Measurements from ENCODE around the gene ATF3.

- no peak for TF ChIP-seq CTCF (conservative IDR thresholded peaks at IDR 0.05; ENCODE audit: low read length)
- TF ChIP-seq EZH2phosphoT487 (IDR thresholded peaks at IDR 0.05; ENCODE audit: borderline replicate concordance, low read depth, low read length) = no peak; the same call in none of the 2 replicates
These were observed 2.0 kb upstream of the ATF3 start for GRCh38 chr1:212606395-212607205.
